ENCODE data around the gene GCM1.

GCM1 gene

GRCh38 chr6:53178837-53179432 is 30.3 kb upstream of the GCM1 start:
- Histone ChIP-seq H3K27ac (ENCODE audit: low read length, poor library complexity, severe bottlenecking) (peak overlapping the region; percentile 50), H3K4me1 (ENCODE audit: control insufficient read depth, insufficient read depth, low read depth, low read length) (peaks cover 7% of the 10 kb centered on the region), H2AK5ac (ENCODE audit: low read length, severe bottlenecking) (peak overlapping the region; percentile 69), H3K79me1 (replicated peaks; ENCODE audit: low read length, poor library complexity, severe bottlenecking) (no peaks in the 10 kb centered on the region), H3K4me3 (ENCODE audit: insufficient read depth in 1 of 2, low read depth in 1 of 2, low read length in 2 of 2) (no peak overlapping the region), H3K9ac (ENCODE audit: low read length) (no peak overlapping the region), H2BK15ac (ENCODE audit: low read depth, poor library complexity, severe bottlenecking) (no peak overlapping the region), H3K4me2 (ENCODE audit: low read length, poor library complexity, severe bottlenecking) (no peak overlapping the region), H4K8ac (ENCODE audit: low read length) (no peak overlapping the region), H4K91ac (ENCODE audit: low read length) (no peak overlapping the region), H3K4ac (ENCODE audit: low read depth in 1 of 2, low read length in 2 of 2) (no peak overlapping the region), H3K14ac (ENCODE audit: low read length in 2 of 2) (no peak overlapping the region), H3K27me3 (ENCODE audit: control insufficient read depth in 1 of 2, insufficient read depth in 1 of 2, low read length in 2 of 2) (no peaks in the 10 kb centered on the region), H2BK12ac (ENCODE audit: low read length in 2 of 2) (no peak overlapping the region), H3K23ac (ENCODE audit: low read length in 2 of 2) (no peak overlapping the region), H3K36me3 (ENCODE audit: control insufficient read depth in 1 of 2, insufficient read depth in 2 of 2, low read depth in 1 of 2, low read length in 2 of 2) (no peaks in the 10 kb centered on the region), H3K18ac (ENCODE audit: low read depth in 1 of 2, low read length in 2 of 2) (no peak overlapping the region), H2AFZ (ENCODE audit: low read depth, low read length) (no peak overlapping the region), H2BK5ac (ENCODE audit: low read depth, low read length, poor library complexity, severe bottlenecking) (no peak overlapping the region), H3K9me3 (ENCODE audit: control insufficient read depth, low read length) (no peaks in the 10 kb centered on the region), H2BK120ac (ENCODE audit: low read depth, low read length) (no peak overlapping the region)
- no CpG with 5 or more reads among the region's 1 CpG for WGBS
- no peak for DNase-seq

GRCh38 chr6:53175027-53175426 is 26.4 kb upstream of the GCM1 start:
- Histone ChIP-seq H3K27me3 (ENCODE audit: control insufficient read depth in 1 of 2, insufficient read depth in 1 of 2, low read length in 2 of 2) (no peaks in the 10 kb centered on the region), H2AK5ac (ENCODE audit: low read length, severe bottlenecking) (peak overlapping the region; percentile 85), H3K27ac (ENCODE audit: low read length, poor library complexity, severe bottlenecking) (no peak overlapping the region), H3K4me2 (ENCODE audit: low read length, poor library complexity, severe bottlenecking) (no peak overlapping the region), H3K36me3 (ENCODE audit: control insufficient read depth in 1 of 2, insufficient read depth in 2 of 2, low read depth in 1 of 2, low read length in 2 of 2) (no peaks in the 10 kb centered on the region), H3K14ac (ENCODE audit: low read length in 2 of 2) (no peak overlapping the region), H3K18ac (ENCODE audit: low read depth in 1 of 2, low read length in 2 of 2) (no peak overlapping the region), H4K91ac (ENCODE audit: low read length) (no peak overlapping the region), H3K4me1 (ENCODE audit: control insufficient read depth, insufficient read depth, low read depth, low read length) (peaks cover 7% of the 10 kb centered on the region), H3K79me1 (replicated peaks; ENCODE audit: low read length, poor library complexity, severe bottlenecking) (no peaks in the 10 kb centered on the region), H2BK5ac (ENCODE audit: low read depth, low read length, poor library complexity, severe bottlenecking) (no peak overlapping the region), H3K9ac (ENCODE audit: low read length) (no peak overlapping the region), H3K4ac (ENCODE audit: low read depth in 1 of 2, low read length in 2 of 2) (no peak overlapping the region), H3K23ac (ENCODE audit: low read length in 2 of 2) (no peak overlapping the region), H2BK15ac (ENCODE audit: low read depth, poor library complexity, severe bottlenecking) (no peak overlapping the region), H2AFZ (ENCODE audit: low read depth, low read length) (no peak overlapping the region), H4K8ac (ENCODE audit: low read length) (no peak overlapping the region), H3K4me3 (ENCODE audit: insufficient read depth in 1 of 2, low read depth in 1 of 2, low read length in 2 of 2) (no peak overlapping the region), H2BK120ac (ENCODE audit: low read depth, low read length) (no peak overlapping the region), H3K9me3 (ENCODE audit: control insufficient read depth, low read length) (no peaks in the 10 kb centered on the region), H2BK12ac (ENCODE audit: low read length in 2 of 2) (no peak overlapping the region)
- 87% methylated on average over 2 of the region's 2 CpGs for WGBS
- no peak for DNase-seq

GRCh38 chr6:53172468-53172803 is 23.8 kb upstream of the GCM1 start:
- Histone ChIP-seq H3K4me3 (ENCODE audit: insufficient read depth in 1 of 2, low read depth in 1 of 2, low read length in 2 of 2) (no peak overlapping the region), H2AK5ac (ENCODE audit: low read length, severe bottlenecking) (no peak overlapping the region), H3K23ac (ENCODE audit: low read length in 2 of 2) (no peak overlapping the region), H3K4me1 (ENCODE audit: control insufficient read depth, insufficient read depth, low read depth, low read length) (peaks cover 6% of the 10 kb centered on the region), H2BK120ac (ENCODE audit: low read depth, low read length) (no peak overlapping the region), H3K79me1 (replicated peaks; ENCODE audit: low read length, poor library complexity, severe bottlenecking) (no peaks in the 10 kb centered on the region), H3K4ac (ENCODE audit: low read depth in 1 of 2, low read length in 2 of 2) (no peak overlapping the region), H3K27ac (ENCODE audit: low read length, poor library complexity, severe bottlenecking) (no peak overlapping the region), H2AFZ (ENCODE audit: low read depth, low read length) (no peak overlapping the region), H4K91ac (ENCODE audit: low read length) (no peak overlapping the region), H3K36me3 (ENCODE audit: control insufficient read depth in 1 of 2, insufficient read depth in 2 of 2, low read depth in 1 of 2, low read length in 2 of 2) (no peaks in the 10 kb centered on the region), H3K9ac (ENCODE audit: low read length) (no peak overlapping the region), H3K27me3 (ENCODE audit: control insufficient read depth in 1 of 2, insufficient read depth in 1 of 2, low read length in 2 of 2) (no peaks in the 10 kb centered on the region), H4K8ac (ENCODE audit: low read length) (no peak overlapping the region), H3K18ac (ENCODE audit: low read depth in 1 of 2, low read length in 2 of 2) (no peak overlapping the region), H2BK15ac (ENCODE audit: low read depth, poor library complexity, severe bottlenecking) (no peak overlapping the region), H2BK5ac (ENCODE audit: low read depth, low read length, poor library complexity, severe bottlenecking) (no peak overlapping the region), H3K9me3 (ENCODE audit: control insufficient read depth, low read length) (no peaks in the 10 kb centered on the region), H3K14ac (ENCODE audit: low read length in 2 of 2) (no peak overlapping the region), H3K4me2 (ENCODE audit: low read length, poor library complexity, severe bottlenecking) (no peak overlapping the region), H2BK12ac (ENCODE audit: low read length in 2 of 2) (no peak overlapping the region)
- WGBS: 84% methylated on average over 6 of the region's 6 CpGs
- DNase-seq: no peak

- Histone ChIP-seq H3K23ac (ENCODE audit: low read length in 2 of 2) (no peak overlapping the region), H3K36me3 (ENCODE audit: control insufficient read depth in 1 of 2, insufficient read depth in 2 of 2, low read depth in 1 of 2, low read length in 2 of 2) (no peaks in the 10 kb centered on the region), H3K18ac (ENCODE audit: low read depth in 1 of 2, low read length in 2 of 2) (no peak overlapping the region), H2BK5ac (ENCODE audit: low read depth, low read length, poor library complexity, severe bottlenecking) (no peak overlapping the region), H2BK12ac (ENCODE audit: low read length in 2 of 2) (no peak overlapping the region), H3K14ac (ENCODE audit: low read length in 2 of 2) (no peak overlapping the region), H3K4me2 (ENCODE audit: low read length, poor library complexity, severe bottlenecking) (no peak overlapping the region), H4K8ac (ENCODE audit: low read length) (no peak overlapping the region), H3K4me1 (ENCODE audit: control insufficient read depth, insufficient read depth, low read depth, low read length) (peaks cover 6% of the 10 kb centered on the region), H2BK120ac (ENCODE audit: low read depth, low read length) (no peak overlapping the region), H2AFZ (ENCODE audit: low read depth, low read length) (no peak overlapping the region), H3K9ac (ENCODE audit: low read length) (no peak overlapping the region), H3K27ac (ENCODE audit: low read length, poor library complexity, severe bottlenecking) (no peak overlapping the region), H3K9me3 (ENCODE audit: control insufficient read depth, low read length) (no peaks in the 10 kb centered on the region), H4K91ac (ENCODE audit: low read length) (no peak overlapping the region), H3K27me3 (ENCODE audit: control insufficient read depth in 1 of 2, insufficient read depth in 1 of 2, low read length in 2 of 2) (no peaks in the 10 kb centered on the region), H2AK5ac (ENCODE audit: low read length, severe bottlenecking) (no peak overlapping the region), H3K79me1 (replicated peaks; ENCODE audit: low read length, poor library complexity, severe bottlenecking) (no peaks in the 10 kb centered on the region), H3K4ac (ENCODE audit: low read depth in 1 of 2, low read length in 2 of 2) (no peak overlapping the region), H2BK15ac (ENCODE audit: low read depth, poor library complexity, severe bottlenecking) (no peak overlapping the region), H3K4me3 (ENCODE audit: insufficient read depth in 1 of 2, low read depth in 1 of 2, low read length in 2 of 2) (no peak overlapping the region)
- 57% methylated on average over 17 of the region's 20 CpGs for WGBS
- peak; percentile 70 for DNase-seq
Observed at GRCh38 chr6:53171605-53172467, 23.2 kb upstream of the GCM1 start.

Data from mesenchymal stem cell (in vitro differentiated cells and primary cell).